IPS-15b (cell line): ENCODE results near the gene PACRG.

ENCODE experiments used
- H3K27me3 ChIP-seq: one replicate; pipeline ENCODE4 v1.6.1; 2013; ENCODE audit warnings: low read length; ENCODE audit not compliant: control insufficient read depth, insufficient read depth
- H3K36me3 ChIP-seq: one replicate; pipeline ENCODE4 v1.6.1; 2013; ENCODE audit warnings: low read length; ENCODE audit not compliant: control insufficient read depth, insufficient read depth
- H3K4me1 ChIP-seq: one replicate; pipeline ENCODE4 v1.6.1; 2013; ENCODE audit warnings: mild to moderate bottlenecking, low read length; ENCODE audit not compliant: control insufficient read depth, insufficient read depth
- H3K4me3 ChIP-seq: one replicate; pipeline ENCODE4 v1.5.1; 2013; ENCODE audit warnings: low read depth, low read length
- H3K9ac ChIP-seq: one replicate; pipeline ENCODE4 v1.6.1; 2013; ENCODE audit warnings: low read depth, mild to moderate bottlenecking, low read length
- H3K9me3 ChIP-seq: one replicate; pipeline ENCODE4 v1.6.1; 2013; ENCODE audit warnings: mild to moderate bottlenecking, low read length; ENCODE audit not compliant: control insufficient read depth, insufficient read depth

PACRG gene

DNA sequence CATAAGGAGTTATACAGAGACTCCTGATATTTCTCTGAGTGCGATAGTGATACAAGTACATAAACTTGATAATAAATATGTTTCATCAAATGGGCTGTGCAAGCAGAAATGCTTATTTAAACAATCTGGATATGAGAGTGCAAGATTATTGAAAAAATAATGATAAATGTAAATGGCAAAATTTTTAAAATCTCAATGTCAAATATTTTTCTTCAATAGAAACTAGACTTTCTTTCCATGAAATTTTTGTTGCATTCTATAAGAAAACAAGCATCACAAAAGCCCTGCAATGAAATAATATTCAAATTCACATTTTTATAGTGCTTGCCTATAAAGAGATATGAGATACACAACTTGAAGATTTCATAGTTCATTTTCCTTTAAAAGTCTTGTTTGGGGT lies 2.7 kb downstream of the PACRG start:
- Histone ChIP-seq H3K9me3 (no peaks in the 10 kb centered on the region), H3K4me1 (no peaks in the 10 kb centered on the region), H3K27me3 (no peaks in the 10 kb centered on the region), H3K9ac (no peak overlapping the region), H3K36me3 (no peaks in the 10 kb centered on the region), H3K4me3 (no peak overlapping the region)

DNA sequence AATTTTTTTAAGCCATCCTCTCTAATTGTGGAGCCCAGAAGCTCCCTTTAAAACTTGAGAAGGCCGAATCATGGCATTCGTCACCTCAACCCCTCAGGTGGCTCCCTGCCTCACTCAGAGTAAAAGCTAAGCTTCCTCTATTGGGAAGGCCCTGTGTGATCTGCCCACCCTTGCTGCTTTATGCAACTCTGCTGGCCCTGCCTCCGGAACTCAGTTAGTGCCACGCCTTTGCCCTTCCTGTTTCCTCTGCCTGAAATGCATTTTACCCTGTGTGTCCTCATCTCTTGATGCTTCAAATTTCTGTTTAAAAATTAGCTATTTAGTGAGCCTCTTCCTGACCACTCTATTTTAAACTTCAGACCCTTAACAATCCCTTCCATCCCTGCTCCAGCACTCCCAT lies 5.7 kb downstream of the PACRG start:
- H3K4me3 ChIP-seq, result no peak overlapping the region
- H3K9me3 ChIP-seq, result no peaks in the 10 kb centered on the region
- no peaks in the 10 kb centered on the region for H3K27me3 ChIP-seq
- H3K36me3 ChIP-seq, result no peaks in the 10 kb centered on the region
- no peaks in the 10 kb centered on the region for H3K4me1 ChIP-seq
- H3K9ac ChIP-seq, result no peak overlapping the region

GRCh38 chr6:162736961-162737360 lies 9.2 kb downstream of the PACRG start:
- Histone ChIP-seq H3K4me3 (no peak overlapping the region), H3K9me3 (no peaks in the 10 kb centered on the region), H3K36me3 (no peaks in the 10 kb centered on the region), H3K9ac (no peak overlapping the region), H3K4me1 (no peaks in the 10 kb centered on the region), H3K27me3 (no peaks in the 10 kb centered on the region)

DNA sequence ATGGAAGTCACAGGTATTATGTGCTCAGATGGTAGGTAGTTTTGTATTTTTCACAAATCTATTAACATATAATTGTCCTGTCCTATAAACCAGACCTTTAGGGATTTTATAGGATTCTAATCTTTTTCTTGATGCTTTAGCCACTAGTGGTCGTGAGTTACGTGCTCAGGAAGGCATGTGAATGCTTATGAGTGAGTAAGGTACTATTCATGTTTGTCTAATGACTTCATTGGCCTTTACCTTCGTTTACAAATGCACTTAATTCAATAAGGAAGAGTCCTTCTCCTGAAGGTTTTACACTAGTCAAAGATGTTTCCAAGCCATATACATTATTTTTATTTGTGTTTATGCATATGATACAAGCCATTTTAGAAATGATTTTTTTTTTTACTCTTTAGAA lies 23.0 kb downstream of the PACRG start:
- Histone ChIP-seq H3K27me3 (no peaks in the 10 kb centered on the region), H3K4me1 (peaks cover 3% of the 10 kb centered on the region), H3K4me3 (no peak overlapping the region), H3K36me3 (no peaks in the 10 kb centered on the region), H3K9ac (no peak overlapping the region), H3K9me3 (no peaks in the 10 kb centered on the region)

- Histone ChIP-seq H3K27me3 (no peaks in the 10 kb centered on the region), H3K4me1 (peaks cover 3% of the 10 kb centered on the region), H3K9me3 (no peaks in the 10 kb centered on the region), H3K9ac (no peak overlapping the region), H3K4me3 (no peak overlapping the region), H3K36me3 (no peaks in the 10 kb centered on the region)
Observed at GRCh38 chr6:162751211-162751859, 23.6 kb downstream of the PACRG start.

DNA sequence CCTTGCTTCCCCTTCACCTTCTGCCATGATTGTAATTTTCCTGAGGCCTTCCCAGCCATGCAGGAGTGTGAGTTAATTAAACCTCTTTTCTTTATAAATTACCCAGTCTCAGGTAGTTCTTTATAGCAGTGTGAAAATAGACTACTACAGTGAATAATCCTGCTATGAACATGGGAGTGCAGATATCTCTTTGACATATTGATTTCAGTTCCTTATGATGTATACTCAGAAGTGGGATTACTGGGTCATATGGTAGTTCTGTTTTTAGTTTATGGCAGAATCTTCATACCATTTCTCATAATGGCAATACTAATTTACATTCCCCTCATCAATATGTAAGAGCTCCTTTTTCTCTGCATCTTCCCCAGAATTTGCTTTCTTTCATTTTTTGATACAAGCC lies 26.0 kb downstream of the PACRG start:
- H3K36me3 ChIP-seq, result no peaks in the 10 kb centered on the region
- no peaks in the 10 kb centered on the region for H3K27me3 ChIP-seq
- H3K4me3 ChIP-seq, result no peak overlapping the region
- H3K9me3 ChIP-seq, result no peaks in the 10 kb centered on the region
- no peak overlapping the region for H3K9ac ChIP-seq
- H3K4me1 ChIP-seq, result no peaks in the 10 kb centered on the region

GRCh38 chr6:162770136-162770535 lies 42.4 kb downstream of the PACRG start:
- H3K4me3 ChIP-seq, result no peak overlapping the region
- no peaks in the 10 kb centered on the region for H3K27me3 ChIP-seq
- H3K9ac ChIP-seq, result no peak overlapping the region
- H3K9me3 ChIP-seq, result no peaks in the 10 kb centered on the region
- no peaks in the 10 kb centered on the region for H3K4me1 ChIP-seq
- no peaks in the 10 kb centered on the region for H3K36me3 ChIP-seq

- H3K9me3 ChIP-seq, result no peaks in the 10 kb centered on the region
- H3K9ac ChIP-seq, result no peak overlapping the region
- H3K27me3 ChIP-seq, result no peaks in the 10 kb centered on the region
- no peak overlapping the region for H3K4me3 ChIP-seq
- H3K36me3 ChIP-seq, result no peaks in the 10 kb centered on the region
- no peaks in the 10 kb centered on the region for H3K4me1 ChIP-seq
Observed at GRCh38 chr6:162770955-162771354, 43.2 kb downstream of the PACRG start.

GRCh38 chr6:162772466-162772865 lies 44.7 kb downstream of the PACRG start:
- Histone ChIP-seq H3K9ac (no peak overlapping the region), H3K36me3 (no peaks in the 10 kb centered on the region), H3K27me3 (no peaks in the 10 kb centered on the region), H3K4me1 (no peaks in the 10 kb centered on the region), H3K9me3 (no peaks in the 10 kb centered on the region), H3K4me3 (no peak overlapping the region)

- Histone ChIP-seq H3K9me3 (no peaks in the 10 kb centered on the region), H3K27me3 (no peaks in the 10 kb centered on the region), H3K4me3 (no peak overlapping the region), H3K4me1 (no peaks in the 10 kb centered on the region), H3K36me3 (no peaks in the 10 kb centered on the region), H3K9ac (no peak overlapping the region)
Observed at GRCh38 chr6:162773996-162774395, 46.2 kb downstream of the PACRG start.

DNA sequence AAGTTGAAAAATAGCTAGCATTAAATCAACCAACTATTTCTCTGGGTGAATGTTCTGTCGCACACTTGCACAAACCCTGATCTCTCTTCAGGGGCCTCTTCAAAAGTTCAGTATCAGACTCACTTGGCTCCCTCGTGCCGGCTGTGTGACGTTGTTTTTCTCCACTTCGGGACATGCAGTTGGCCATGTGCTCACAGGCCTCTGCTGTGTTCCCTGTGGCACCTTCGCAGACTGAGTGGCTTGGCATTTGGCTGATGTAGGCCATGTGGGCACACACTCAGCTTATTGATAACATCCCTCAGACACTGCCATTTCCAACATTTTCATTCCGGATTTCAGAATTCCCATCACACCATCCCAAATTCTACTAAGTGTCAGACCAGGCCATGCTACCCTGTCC lies 49.3 kb downstream of the PACRG start:
- Histone ChIP-seq H3K4me1 (no peaks in the 10 kb centered on the region), H3K9ac (no peak overlapping the region), H3K9me3 (no peaks in the 10 kb centered on the region), H3K36me3 (no peaks in the 10 kb centered on the region), H3K27me3 (no peaks in the 10 kb centered on the region), H3K4me3 (no peak overlapping the region)

DNA sequence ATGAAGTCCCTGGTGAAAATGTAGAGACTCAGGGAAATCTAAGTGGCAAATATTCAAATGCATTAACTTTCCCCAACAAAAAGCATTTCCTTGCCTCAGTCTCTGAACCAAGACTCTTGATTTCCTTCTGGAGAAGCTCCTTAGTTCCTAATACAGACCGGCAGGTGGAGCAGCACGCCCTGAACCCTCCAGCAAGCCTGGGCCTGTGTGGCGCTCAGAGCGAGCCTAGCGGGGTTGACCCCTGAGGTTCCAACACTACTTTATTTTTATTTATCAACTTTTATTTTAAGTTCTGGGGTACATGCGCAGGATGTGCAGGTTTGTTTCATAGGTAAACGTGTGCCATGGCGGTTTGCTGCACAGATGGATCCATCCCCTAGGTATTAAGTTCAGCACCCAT lies 50.8 kb downstream of the PACRG start:
- no peaks in the 10 kb centered on the region for H3K4me1 ChIP-seq
- H3K9me3 ChIP-seq, result no peaks in the 10 kb centered on the region
- H3K36me3 ChIP-seq, result no peaks in the 10 kb centered on the region
- H3K27me3 ChIP-seq, result no peaks in the 10 kb centered on the region
- H3K4me3 ChIP-seq, result no peak overlapping the region
- H3K9ac ChIP-seq, result no peak overlapping the region
